Activated B cell treated with CpG ODN at 0.5 μM for 24 hours (primary cell): ENCODE data around the gene PTPN12. TPM values are rescaled to one million over a fixed set of nuclear protein-coding genes. Genes with fewer than 3 reads are reported as not detected.

Source experiments
- ATAC-seq: fragments of 200-7000 bp; cut with Tn5 transposase; one replicate; pipeline ENCODE4 v1.10.0; 2021; ENCODE audit warnings: low read depth, mild to moderate bottlenecking, moderate library complexity
- CTCF ChIA-PET: fragments of 350-600 bp; sonication (Branson Sonifier 250); formaldehyde crosslinking; loops from one replicate; lab custom pipeline; 2021; ENCODE audit warnings: antibody characterized with exemption; lab: Charles Lee
- POLR2A ChIA-PET: fragments of 350-600 bp; sonication (Branson Sonifier 250); formaldehyde crosslinking; loops from one replicate; lab custom pipeline; 2021; ENCODE audit warnings: antibody characterized with exemption; lab: Charles Lee
- DNase-seq: peaks from one replicate; pipeline ENCODE4 v3.0.0; 2022
- H3K27ac Mint-ChIP-seq: one replicate; pipeline ENCODE4 v1.8.0; 2020; ENCODE audit warnings: mixed read lengths
- H3K27me3 Mint-ChIP-seq: one replicate; pipeline ENCODE4 v1.8.0; 2021; ENCODE audit warnings: mixed read lengths
- H3K36me3 Mint-ChIP-seq: one replicate; pipeline ENCODE4 v1.8.0; 2021; ENCODE audit warnings: low read depth, mixed read lengths
- H3K4me1 Mint-ChIP-seq: one replicate; pipeline ENCODE4 v1.8.0; 2021; ENCODE audit warnings: mixed read lengths
- H3K4me3 Mint-ChIP-seq: one replicate; pipeline ENCODE4 v1.8.0; 2020; ENCODE audit warnings: mild to moderate bottlenecking, mixed read lengths
- H3K9me3 Mint-ChIP-seq: one replicate; pipeline ENCODE4 v1.8.0; 2020; ENCODE audit warnings: mixed read lengths
- CTCF ChIP-seq: fragments of 200-600 bp; IDR thresholded peaks from one replicate; pipeline ENCODE4 v1.8.0; 2022; ENCODE audit warnings: antibody characterized with exemption, mild to moderate bottlenecking
- intact Hi-C: fragments of 100-400 bp; cut with micrococcal nuclease; formaldehyde crosslinking; loops from one replicate; pipeline ENCODE4 v1.15.1; 2024
- total RNA-seq: library from RNA; stranded (reverse); gene quantifications from 2 replicates; pipeline ENCODE4 v1.2.3, GENCODE V29; 2022

The PTPN12 gene
- total RNA-seq, 1 donor from 2014 or later = 39.2 TPM

- ATAC-seq (no peak), DNase-seq (no peak)
- no peaks in the 10 kb centered on the region for H3K9me3 Mint-ChIP-seq
- TF ChIP-seq CTCF = no peak
- intact Hi-C loops = no loop called here
- ChIA-PET CTCF (interaction anchor here (1.0 kb wide), 1 partner anchor 32 kb away, joined by 3 read pairs; no protein-coding TSS in a partner anchor), POLR2A (interaction anchor here (1.8 kb wide), 1 partner anchor 9 kb away, joined by 5 read pairs; no protein-coding TSS in a partner anchor)
- no peaks in the 10 kb centered on the region for H3K27me3 Mint-ChIP-seq
- H3K27ac Mint-ChIP-seq = no peak overlapping the region
- peaks cover 30% of the 10 kb centered on the region for H3K36me3 Mint-ChIP-seq
- peaks cover 9% of the 10 kb centered on the region for H3K4me1 Mint-ChIP-seq
- no peak overlapping the region for H3K4me3 Mint-ChIP-seq
Measured at GRCh38 chr7:77687100-77687746, 150.1 kb downstream of the PTPN12 start.

GRCh38 chr7:77687747-77688144, 150.7 kb downstream of the PTPN12 start:
- DNase-seq (no peak), ATAC-seq (no peak)
- TF ChIP-seq CTCF = no peak
- H3K4me3 Mint-ChIP-seq = no peak overlapping the region
- ChIA-PET CTCF (interaction anchor here (1.0 kb wide), 1 partner anchor 33 kb away, joined by 3 read pairs; no protein-coding TSS in a partner anchor), POLR2A (interaction anchor here (0.6 to 1.8 kb wide), 2 partner anchors 8 to 28 kb away, joined by 3 to 5 read pairs; no protein-coding TSS in a partner anchor)
- H3K36me3 Mint-ChIP-seq = peaks cover 25% of the 10 kb centered on the region
- no peak overlapping the region for H3K27ac Mint-ChIP-seq
- no peaks in the 10 kb centered on the region for H3K27me3 Mint-ChIP-seq
- no peaks in the 10 kb centered on the region for H3K9me3 Mint-ChIP-seq
- H3K4me1 Mint-ChIP-seq = peaks cover 9% of the 10 kb centered on the region
- intact Hi-C loops = no loop called here

Other genes with a start within 250 kb of the PTPN12 start
- gene GSAP, start 120.9 kb upstream of the PTPN12 start, total RNA-seq = 73.9 and 91.2 TPM in 2 replicates
- gene RSBN1L, start 159.2 kb downstream of the PTPN12 start, total RNA-seq = 24.5 and 25.9 TPM in 2 replicates